ENCODE data around the gene RDH5.
A peak's percentile ranks its signal among the peaks of the same experiment; 100 is the strongest.

- TF ChIP-seq CTCF (IDR thresholded peaks at IDR 0.05) (peak in 2 of 4 experiments; percentile 50 to 61), POLR2A (IDR thresholded peaks at IDR 0.05) (no peak), POLR2AphosphoS5 (IDR thresholded peaks at IDR 0.05) (peak; percentile 7)
These were observed 4.2 kb downstream of the RDH5 start for GRCh38 chr12:55724226-55724939.
